K562 (cell line): ENCODE measurements around the gene NUAK2. TPM values are rescaled to one million over a fixed set of nuclear protein-coding genes. Genes with fewer than 3 reads are reported as not detected.

Source experiments
- BHLHE40 ChIP-seq: IDR thresholded peaks from 2 replicates; pipeline ENCODE4 v1.6.1; 2011; ENCODE audit warnings: low read length, improper control_type of control experiment
- CBFA2T3 ChIP-seq: fragments of 450-650 bp; IDR thresholded peaks from 2 replicates; pipeline ENCODE4 v1.6.1; 2017
- CBX3 ChIP-seq, 2 experiments: IDR thresholded peaks; 1 replicate in 1 of 2; 2 replicates in 1 of 2; pipeline ENCODE4 v1.6.1; 2012; ENCODE audit warnings: inconsistent platforms in 2 of 2, low read length in 2 of 2, borderline replicate concordance in 1 of 2, control low read depth in 1 of 2
- CHD4 ChIP-seq: fragments of 200-600 bp; sonication (generic); IDR thresholded peaks from 3 replicates; pipeline ENCODE4 v1.6.1; 2012; ENCODE audit warnings: low read depth, mild to moderate bottlenecking, mixed read lengths, low read length, inconsistent platforms; ENCODE audit not compliant: insufficient read depth, insufficient replicate concordance, poor library complexity, severe bottlenecking
- HNRNPL ChIP-seq: fragments of 200-400 bp; formaldehyde crosslinking; IDR thresholded peaks from 2 replicates; pipeline ENCODE4 v1.6.1; 2017; ENCODE audit warnings: low read depth, mild to moderate bottlenecking, low read length
- JUNB ChIP-seq: fragments of 450-650 bp; formaldehyde crosslinking; conservative IDR thresholded peaks from 2 replicates; pipeline ENCODE4 v1.4.0; 2020; ENCODE audit warnings: mild to moderate bottlenecking
- MYC ChIP-seq, 2 experiments: fragments of 250-450 bp in 1 of 2; sonication (Bioruptor Pico) in 1 of 2; IDR thresholded peaks; 2 replicates each; pipeline versions ENCODE4 v1.5.1 to v1.6.1; 2012 to 2021; ENCODE audit warnings: low read depth in 2 of 2, borderline replicate concordance in 1 of 2, improper control_type of control experiment in 1 of 2, low read length in 1 of 2, mild to moderate bottlenecking in 1 of 2, moderate library complexity in 1 of 2
- NR0B1 ChIP-seq: fragments of 450-650 bp; IDR thresholded peaks from one replicate; pipeline ENCODE4 v1.6.1; 2018; ENCODE audit warnings: mild to moderate bottlenecking, moderate library complexity; ENCODE audit not compliant: partially characterized antibody
- PREB ChIP-seq: sonication (generic); formaldehyde crosslinking; IDR thresholded peaks from 2 replicates; pipeline ENCODE4 v1.8.1; 2023; ENCODE audit warnings: mild to moderate bottlenecking, missing genetic modification reagents
- PRMT5 ChIP-seq: sonication (generic); formaldehyde crosslinking; IDR thresholded peaks from 2 replicates; pipeline ENCODE4 v1.5.0; 2020; ENCODE audit warnings: missing genetic modification reagents
- PTTG1 ChIP-seq: fragments of 450-650 bp; IDR thresholded peaks from 2 replicates; pipeline ENCODE4 v1.6.1; 2016; ENCODE audit warnings: low read depth, mild to moderate bottlenecking, missing genetic modification characterization, missing compliant biosample characterization
- RCOR1 ChIP-seq, 2 experiments: IDR thresholded peaks; 2 replicates each; pipeline ENCODE4 v1.6.1; 2012; ENCODE audit warnings: low read depth in 2 of 2, low read length in 2 of 2, borderline replicate concordance in 1 of 2, improper control_type of control experiment in 1 of 2
- TARDBP ChIP-seq: fragments of 450-650 bp; IDR thresholded peaks from 2 replicates; pipeline ENCODE4 v1.6.1; 2016
- TBP ChIP-seq: optimal IDR thresholded peaks from 2 replicates; pipeline ENCODE3; 2011; ENCODE audit warnings: low read depth, low read length, improper control_type of control experiment
- TCF7 ChIP-seq: sonication (generic); IDR thresholded peaks from 2 replicates; pipeline ENCODE4 v1.6.1; 2016; ENCODE audit warnings: antibody characterized with exemption, borderline replicate concordance
- XRCC5 ChIP-seq: fragments of 200-400 bp; formaldehyde crosslinking; IDR thresholded peaks from 2 replicates; pipeline ENCODE4 v1.6.1; 2017; ENCODE audit warnings: low read depth, mild to moderate bottlenecking, low read length
- ZBTB43 ChIP-seq: sonication (generic); formaldehyde crosslinking; IDR thresholded peaks from 2 replicates; pipeline ENCODE4 v1.8.0; 2023; ENCODE audit warnings: mild to moderate bottlenecking, missing genetic modification reagents
- ZKSCAN1 ChIP-seq: fragments of 150-350 bp; IDR thresholded peaks from 2 replicates; pipeline ENCODE4 v1.6.1; 2016; ENCODE audit warnings: low read depth, low read length
- ZNF316 ChIP-seq: fragments of 450-650 bp; IDR thresholded peaks from 2 replicates; pipeline ENCODE4 v1.6.1; 2016
- ZNF699 ChIP-seq: fragments of 250-450 bp; sonication (Bioruptor Pico); IDR thresholded peaks from 2 replicates; pipeline ENCODE4 v1.8.0; 2021; ENCODE audit warnings: mild to moderate bottlenecking, moderate library complexity; ENCODE audit not compliant: insufficient replicate concordance
- polyA plus RNA-seq, 8 experiments: library from polyadenylated mRNA; depleted of rRNA in 4 of 8; stranded (reverse) in 5 of 8; unstranded in 3 of 8; fragments of >200 nt; fragmentation: Nextera tagmentation in 2 of 8; fragmentation: Illumina TruSeq in 1 of 8; extraction: Ambion mirVana in 2 of 8; extraction: Trizol in 1 of 8; gene quantifications; 2 replicates each; pipeline versions ENCODE4 v1.2.1 to v1.2.3, GENCODE V29; 2011 to 2014; ENCODE audit warnings: inconsistent platforms in 1 of 8, missing spikeins in 1 of 8
- total RNA-seq, 7 experiments: library from RNA; depleted of rRNA in 6 of 7; stranded (reverse); fragments of >200 nt in 6 of 7; fragmentation: Illumina TruSeq in 2 of 7; extraction: Trizol in 2 of 7; gene quantifications; 2 replicates each; pipeline versions ENCODE4 v1.2.1 to v1.2.3, GENCODE V29; 2011 to 2021; ENCODE audit warnings: low replicate concordance in 1 of 7
- TF ChIP-seq, protein P1 (sequence below): IDR thresholded peaks from 2 replicates; pipeline ENCODE4 v1.6.1; 2011; ENCODE audit warnings: borderline replicate concordance, low read depth, mild to moderate bottlenecking, moderate library complexity, low read length; ENCODE audit not compliant: insufficient read depth, poor library complexity, severe bottlenecking
- TF ChIP-seq, protein P2 (sequence below): fragments of 250-450 bp; sonication (Bioruptor Pico); IDR thresholded peaks from 2 replicates; pipeline ENCODE4 v1.6.1; 2021; ENCODE audit warnings: mild to moderate bottlenecking

The NUAK2 gene
- total and polyA plus RNA-seq, 9 of the 15 experiments (the other 6 are each of a cell fraction or from before 2014, with no cell fraction given): 0.04 to 0.44 (median 0.14) TPM

DNA sequence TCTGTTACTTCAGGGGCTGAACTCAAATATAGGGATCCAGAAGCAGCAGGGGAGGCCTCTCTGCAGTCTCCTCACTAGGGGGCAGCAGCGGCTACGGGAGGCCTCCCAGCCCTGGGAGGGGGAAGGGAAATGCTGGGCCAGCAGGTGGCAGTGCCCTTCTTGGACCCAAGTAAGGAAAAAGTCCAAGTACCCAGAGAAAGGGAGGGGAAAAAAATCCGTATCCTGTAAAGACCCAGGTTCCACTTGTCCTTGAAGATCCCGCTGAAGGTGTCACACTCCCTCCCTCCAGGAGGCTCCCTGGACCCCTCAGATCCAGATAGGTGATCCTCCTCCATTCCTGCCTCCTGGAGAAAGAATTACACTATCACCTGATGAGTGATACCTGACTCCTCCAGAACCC is 14.1 kb upstream of the NUAK2 start (continued):
- TF ChIP-seq TBP (peak; percentile 20), CBX3 (IDR thresholded peaks at IDR 0.05; ENCODE audit: borderline replicate concordance in 1 of 2, low read length in 2 of 2) (0 out of 3 replicates have a peak, but pooled peaks of 1 of the 2 experiments have one; percentile 17), MYC (IDR thresholded peaks at IDR 0.05; ENCODE audit: low read depth, low read length) (0 out of 2 replicates have a peak, but pooled peaks have one; percentile 43), MYC (CRISPR knock-in tag; IDR thresholded peaks at IDR 0.05; ENCODE audit: borderline replicate concordance, low read depth) (no peak), HNRNPL (peak; percentile 34; the same call in 1 of the 2 replicates), JUNB (no peak), ZNF316 (no peak), ZBTB43 (CRISPR knock-in tag) (no peak), PREB (no peak), TCF7 (no peak), ZNF699 (CRISPR knock-in tag) (no peak), BHLHE40 (0 out of 2 replicates have a peak, but pooled peaks have one; percentile 15), XRCC5 (peak; percentile 88), PTTG1 (tag) (no peak), ZKSCAN1 (peak; percentile 25; the same call in 1 of the 2 replicates), TARDBP (0 out of 2 replicates have a peak, but pooled peaks have one; percentile 39), PRMT5 (CRISPR knock-in tag) (no peak), NR0B1 (no peak), CHD4 (no peak), RCOR1 (IDR thresholded peaks at IDR 0.05; ENCODE audit: borderline replicate concordance in 1 of 2, low read depth in 2 of 2, low read length in 2 of 2) (peak in 1 of 2 experiments; percentile 58; a peak in 2 of 4 replicates), CBFA2T3 (no peak)
- TF ChIP-seq, protein P1, sequence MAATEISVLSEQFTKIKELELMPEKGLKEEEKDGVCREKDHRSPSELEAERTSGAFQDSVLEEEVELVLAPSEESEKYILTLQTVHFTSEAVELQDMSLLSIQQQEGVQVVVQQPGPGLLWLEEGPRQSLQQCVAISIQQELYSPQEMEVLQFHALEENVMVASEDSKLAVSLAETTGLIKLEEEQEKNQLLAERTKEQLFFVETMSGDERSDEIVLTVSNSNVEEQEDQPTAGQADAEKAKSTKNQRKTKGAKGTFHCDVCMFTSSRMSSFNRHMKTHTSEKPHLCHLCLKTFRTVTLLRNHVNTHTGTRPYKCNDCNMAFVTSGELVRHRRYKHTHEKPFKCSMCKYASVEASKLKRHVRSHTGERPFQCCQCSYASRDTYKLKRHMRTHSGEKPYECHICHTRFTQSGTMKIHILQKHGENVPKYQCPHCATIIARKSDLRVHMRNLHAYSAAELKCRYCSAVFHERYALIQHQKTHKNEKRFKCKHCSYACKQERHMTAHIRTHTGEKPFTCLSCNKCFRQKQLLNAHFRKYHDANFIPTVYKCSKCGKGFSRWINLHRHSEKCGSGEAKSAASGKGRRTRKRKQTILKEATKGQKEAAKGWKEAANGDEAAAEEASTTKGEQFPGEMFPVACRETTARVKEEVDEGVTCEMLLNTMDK: peak; percentile 90
- TF ChIP-seq, protein P2, sequence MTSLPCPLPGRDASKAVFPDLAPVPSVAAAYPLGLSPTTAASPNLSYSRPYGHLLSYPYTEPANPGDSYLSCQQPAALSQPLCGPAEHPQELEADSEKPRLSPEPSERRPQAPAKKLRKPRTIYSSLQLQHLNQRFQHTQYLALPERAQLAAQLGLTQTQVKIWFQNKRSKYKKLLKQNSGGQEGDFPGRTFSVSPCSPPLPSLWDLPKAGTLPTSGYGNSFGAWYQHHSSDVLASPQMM (CRISPR knock-in tag): no peak
